D721Med (cell line): ENCODE results near the gene CDKAL1.
"Not testable (repeated sequence)": the region's sequence is repeated elsewhere in the genome, so short reads cannot be mapped to it uniquely, and the experiment has no call there.

Experiments
- DNase-seq: peaks from one replicate; pipeline ENCODE4 v3.0.0; 2011; ENCODE audit warnings: low spot score; ENCODE audit not compliant: insufficient read length
- FAIRE-seq: peaks from 2 replicates; lab custom pipeline; 2011; peaks lifted over from hg19 to GRCh38; lab: Jason Lieb, UNC
- TF ChIP-seq, protein P1 (sequence below): IDR thresholded peaks from 2 replicates; pipeline ENCODE4 v1.5.1; 2012; ENCODE audit warnings: mild to moderate bottlenecking, control low read depth; ENCODE audit not compliant: insufficient read depth; ENCODE audit errors: missing control alignments

Gene CDKAL1

GRCh38 chr6:21235162-21235561 lies 700.9 kb downstream of the CDKAL1 start:
- no peak for FAIRE-seq
- DNase-seq: no peak
- TF ChIP-seq, protein P1, sequence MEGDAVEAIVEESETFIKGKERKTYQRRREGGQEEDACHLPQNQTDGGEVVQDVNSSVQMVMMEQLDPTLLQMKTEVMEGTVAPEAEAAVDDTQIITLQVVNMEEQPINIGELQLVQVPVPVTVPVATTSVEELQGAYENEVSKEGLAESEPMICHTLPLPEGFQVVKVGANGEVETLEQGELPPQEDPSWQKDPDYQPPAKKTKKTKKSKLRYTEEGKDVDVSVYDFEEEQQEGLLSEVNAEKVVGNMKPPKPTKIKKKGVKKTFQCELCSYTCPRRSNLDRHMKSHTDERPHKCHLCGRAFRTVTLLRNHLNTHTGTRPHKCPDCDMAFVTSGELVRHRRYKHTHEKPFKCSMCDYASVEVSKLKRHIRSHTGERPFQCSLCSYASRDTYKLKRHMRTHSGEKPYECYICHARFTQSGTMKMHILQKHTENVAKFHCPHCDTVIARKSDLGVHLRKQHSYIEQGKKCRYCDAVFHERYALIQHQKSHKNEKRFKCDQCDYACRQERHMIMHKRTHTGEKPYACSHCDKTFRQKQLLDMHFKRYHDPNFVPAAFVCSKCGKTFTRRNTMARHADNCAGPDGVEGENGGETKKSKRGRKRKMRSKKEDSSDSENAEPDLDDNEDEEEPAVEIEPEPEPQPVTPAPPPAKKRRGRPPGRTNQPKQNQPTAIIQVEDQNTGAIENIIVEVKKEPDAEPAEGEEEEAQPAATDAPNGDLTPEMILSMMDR: no peak

DNA sequence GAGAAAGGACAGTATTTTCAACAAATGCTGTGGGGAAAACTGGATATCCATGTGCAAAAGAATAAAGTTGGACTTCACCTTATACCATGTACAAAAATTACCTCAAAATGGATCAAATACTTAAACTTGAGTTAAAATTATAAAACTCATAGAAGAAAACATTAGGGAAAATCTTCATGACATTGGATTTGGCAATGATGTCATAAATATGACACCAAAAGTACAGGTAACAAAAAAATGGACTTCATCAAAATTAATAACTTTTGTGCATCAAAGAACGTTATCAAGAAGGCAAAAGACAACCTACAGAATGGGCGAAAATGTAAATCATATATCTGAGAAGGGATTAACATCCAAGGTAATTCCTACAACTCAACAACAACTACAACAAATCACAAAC lies 704.0 kb downstream of the CDKAL1 start:
- DNase-seq (no peak), FAIRE-seq (peak; percentile 29)
- TF ChIP-seq, protein P1: no peak

DNA sequence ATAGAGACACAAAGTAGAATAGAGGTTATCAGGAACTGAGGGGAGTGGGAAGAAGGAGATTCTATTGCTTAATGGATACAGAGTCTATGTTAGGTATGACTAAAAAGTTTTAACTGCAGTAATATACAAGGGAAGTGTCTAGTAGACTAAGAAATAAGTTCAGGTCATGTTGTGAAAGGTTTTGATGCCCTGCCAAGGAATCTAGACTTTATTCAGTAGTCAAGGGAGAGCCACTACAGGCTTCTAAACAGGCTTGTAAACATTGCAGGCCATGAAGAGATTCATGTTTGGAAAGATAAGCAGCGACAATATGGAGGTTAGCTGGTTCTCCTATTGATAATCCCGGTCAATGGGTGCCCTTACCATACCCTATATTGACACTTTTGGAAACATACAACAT lies 706.5 kb downstream of the CDKAL1 start:
- no peak for DNase-seq
- TF ChIP-seq, protein P1: no peak
- no peak for FAIRE-seq

- DNase-seq: no peak
- no peak for FAIRE-seq
- TF ChIP-seq, protein P1: no peak
These were observed 707.2 kb downstream of the CDKAL1 start for GRCh38 chr6:21241231-21242130.

DNA sequence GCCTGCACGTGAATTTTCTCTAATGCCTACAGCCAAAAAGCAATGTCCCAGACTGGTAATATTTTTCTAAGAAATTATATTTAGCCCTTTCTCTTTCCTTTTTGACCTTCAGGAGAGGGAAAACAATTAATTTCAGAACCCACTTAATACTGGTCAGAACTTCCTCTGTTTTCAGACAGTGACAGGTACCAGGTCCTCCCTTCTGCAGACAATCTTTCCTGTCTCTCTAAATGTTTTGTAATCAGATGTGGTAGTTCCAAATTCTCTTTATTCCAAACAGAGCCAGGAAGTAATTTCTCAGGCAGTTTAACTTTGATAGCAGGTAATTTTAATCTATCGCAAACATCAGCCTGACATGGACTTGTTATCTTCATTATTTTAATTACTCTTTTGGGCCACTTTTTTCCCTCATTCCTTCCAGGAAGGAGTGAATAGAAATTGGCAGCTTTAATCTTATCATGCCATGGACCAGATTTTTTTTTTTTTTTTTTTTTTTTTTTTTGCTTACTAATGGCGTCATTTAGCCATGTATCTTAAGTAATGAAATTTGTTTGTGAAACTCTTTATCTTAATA lies 710.7 kb downstream of the CDKAL1 start:
- FAIRE-seq (no peak), DNase-seq (no peak)
- TF ChIP-seq, protein P1: no peak

GRCh38 chr6:21245488-21245887 lies 711.2 kb downstream of the CDKAL1 start:
- TF ChIP-seq, protein P1: no peak
- FAIRE-seq (no peak), DNase-seq (no peak)

GRCh38 chr6:21246075-21246474 lies 711.8 kb downstream of the CDKAL1 start:
- FAIRE-seq: no peak

DNA sequence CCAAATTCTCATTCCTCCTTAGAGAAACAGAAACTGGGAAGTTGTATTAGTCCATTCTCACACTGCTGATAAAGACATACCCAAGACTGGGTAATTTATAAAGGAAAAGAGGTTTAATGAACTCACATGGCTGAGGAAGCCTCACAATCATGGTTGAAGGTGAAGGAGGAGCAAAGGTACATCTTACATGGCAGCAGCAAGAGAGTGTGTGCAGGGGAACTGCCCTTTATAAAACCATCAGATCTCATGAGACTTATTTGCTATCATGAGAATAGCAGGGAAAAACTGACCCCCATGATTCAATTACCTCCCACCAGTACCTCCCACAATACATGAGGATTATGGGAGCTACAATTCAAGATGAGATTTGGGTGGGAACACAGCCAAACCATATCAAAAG lies 720.2 kb downstream of the CDKAL1 start:
- DNase-seq, FAIRE-seq: not testable (repeated sequence)

More at GRCh38 chr6:21246075-21246474, 711.8 kb downstream of the CDKAL1 start:
- TF ChIP-seq, protein P1: no peak
- DNase-seq: no peak
